H1 (cell line): ENCODE data around the gene BCAS2. TPM values are rescaled to one million over a fixed set of nuclear protein-coding genes. Genes with fewer than 3 reads are reported as not detected.

Experiments
- CTCF ChIA-PET: fragments of 300-600 bp; sonication (Branson Sonifier 250); formaldehyde crosslinking; loops from one replicate; lab custom pipeline; 2021; ENCODE audit not compliant: partially characterized antibody; lab: Charles Lee
- POLR2A ChIA-PET: fragments of 300-600 bp; sonication (Branson Sonifier 250); formaldehyde crosslinking; loops from one replicate; lab custom pipeline; 2021; ENCODE audit warnings: inconsistent platforms; ENCODE audit not compliant: partially characterized antibody; lab: Charles Lee
- DNase-seq, 2 experiments: peaks; one replicate each; pipeline versions ENCODE4 v3.0.0 to v3.0.0-alpha.2; 2010 to 2022; ENCODE audit warnings: low spot score in 2 of 2, low read depth in 1 of 2, mixed read lengths in 1 of 2
- FAIRE-seq: peaks from 2 replicates; lab custom pipeline; 2011; peaks lifted over from hg19 to GRCh38; lab: Jason Lieb, UNC
- H2AFZ ChIP-seq: 2 replicates; pipeline ENCODE4 v1.8.1; 2012; ENCODE audit warnings: low read length, inconsistent platforms
- H2AK5ac ChIP-seq: 2 replicates; pipeline ENCODE4 v1.6.1; 2013; ENCODE audit warnings: low read depth, low read length
- H2BK120ac ChIP-seq: replicated peaks from 2 replicates; pipeline ENCODE3; 2013; ENCODE audit warnings: low read depth, low read length, inconsistent platforms
- H2BK12ac ChIP-seq: 2 replicates; pipeline ENCODE4 v1.6.1; 2013; ENCODE audit warnings: low read depth, low read length
- H2BK15ac ChIP-seq: 2 replicates; pipeline ENCODE4 v1.6.1; 2013; ENCODE audit warnings: low read length
- H2BK20ac ChIP-seq: 2 replicates; pipeline ENCODE4 v1.6.1; 2013; ENCODE audit warnings: low read length
- H2BK5ac ChIP-seq: 2 replicates; pipeline ENCODE4 v1.6.1; 2013; ENCODE audit warnings: low read depth, low read length
- H3K14ac ChIP-seq: 2 replicates; pipeline ENCODE4 v1.6.1; 2013; ENCODE audit warnings: inconsistent platforms; ENCODE audit not compliant: insufficient read length
- H3K18ac ChIP-seq: 2 replicates; pipeline ENCODE4 v1.6.1; 2013; ENCODE audit warnings: low read length; ENCODE audit errors: extremely low read depth
- H3K23ac ChIP-seq: 2 replicates; pipeline ENCODE4 v1.6.1; 2013; ENCODE audit warnings: inconsistent platforms; ENCODE audit not compliant: insufficient read length
- H3K23me2 ChIP-seq: 2 replicates; pipeline ENCODE4 v1.6.1; 2013; ENCODE audit warnings: low read depth, low read length
- H3K27ac ChIP-seq: 2 replicates; pipeline ENCODE4 v1.6.1; 2011; ENCODE audit warnings: low read depth, low read length, inconsistent platforms
- H3K27me3 ChIP-seq, 4 experiments: replicated peaks in 1 of 4; 1 replicate in 1 of 4; 2 replicates in 3 of 4; pipeline versions ENCODE4 v1.6.1 to v1.8.1; 2011 to 2013; ENCODE audit warnings: low read length in 3 of 4, mild to moderate bottlenecking in 3 of 4, inconsistent platforms in 2 of 4, mixed read lengths in 2 of 4, moderate library complexity in 1 of 4; ENCODE audit not compliant: control insufficient read depth in 3 of 4, insufficient read depth in 3 of 4; ENCODE audit errors: extremely low read depth in 1 of 4
- H3K36me3 ChIP-seq, 4 experiments: 2 replicates each; pipeline versions ENCODE4 v1.6.1 to v1.8.1; 2011 to 2013; ENCODE audit warnings: mild to moderate bottlenecking in 4 of 4, low read length in 3 of 4, moderate library complexity in 2 of 4, control low read depth in 1 of 4, inconsistent platforms in 1 of 4; ENCODE audit not compliant: insufficient read depth in 4 of 4, control insufficient read depth in 2 of 4
- H3K4ac ChIP-seq: replicated peaks from 2 replicates; pipeline ENCODE3; 2013; ENCODE audit warnings: low read length, low read depth, mixed read lengths, inconsistent platforms; ENCODE audit not compliant: insufficient read length
- H3K4me1 ChIP-seq, 4 experiments: replicated peaks in 1 of 4; 1 replicate in 1 of 4; 2 replicates in 3 of 4; pipeline versions ENCODE4 v1.6.1 to v1.8.1; 2011 to 2013; ENCODE audit warnings: low read length in 3 of 4, inconsistent platforms in 2 of 4, mixed read lengths in 1 of 4; ENCODE audit not compliant: insufficient read depth in 4 of 4, control insufficient read depth in 3 of 4
- H3K4me2 ChIP-seq, 2 experiments: 2 replicates each; pipeline versions ENCODE4 v1.6.1 to v1.8.1; 2011 to 2013; ENCODE audit warnings: low read depth in 2 of 2, low read length in 2 of 2, control low read depth in 1 of 2, inconsistent platforms in 1 of 2, mild to moderate bottlenecking in 1 of 2; ENCODE audit not compliant: insufficient read depth in 1 of 2
- H3K4me3 ChIP-seq, 4 experiments: fragments of 200-600, 300-600 bp in 1 of 4; sonication (generic), shearing (Covaris generic), sonication (Bioruptor Twin) in 1 of 4; 2 replicates each; pipeline versions ENCODE4 v1.5.1 to v1.8.1; 2011 to 2016; ENCODE audit warnings: low read length in 4 of 4, low read depth in 3 of 4, control low read depth in 2 of 4, inconsistent platforms in 2 of 4, mild to moderate bottlenecking in 2 of 4, mixed read lengths in 1 of 4, moderate library complexity in 1 of 4; ENCODE audit not compliant: insufficient read depth in 2 of 4; ENCODE audit errors: extremely low read depth in 1 of 4
- H3K56ac ChIP-seq: replicated peaks from 2 replicates; pipeline ENCODE3; 2013; ENCODE audit warnings: low read depth, mild to moderate bottlenecking, mixed read lengths, low read length, inconsistent platforms; ENCODE audit not compliant: insufficient read length
- H3K79me1 ChIP-seq: 2 replicates; pipeline ENCODE4 v1.6.1; 2013; ENCODE audit warnings: low read depth, low read length, control low read depth
- H3K79me2 ChIP-seq, 2 experiments: 2 replicates each; pipeline versions ENCODE4 v1.6.1 to v1.8.1; 2012 to 2013; ENCODE audit warnings: low read length in 2 of 2, mild to moderate bottlenecking in 2 of 2, inconsistent platforms in 1 of 2; ENCODE audit not compliant: insufficient read depth in 2 of 2, control insufficient read depth in 1 of 2
- H3K9ac ChIP-seq, 4 experiments: replicated peaks in 1 of 4; 1 replicate in 1 of 4; 2 replicates in 3 of 4; pipeline versions ENCODE4 v1.6.1 to v1.8.1; 2011 to 2013; ENCODE audit warnings: low read depth in 3 of 4, low read length in 3 of 4, control low read depth in 2 of 4, mild to moderate bottlenecking in 2 of 4, moderate library complexity in 2 of 4, inconsistent platforms in 1 of 4; ENCODE audit errors: extremely low read depth in 1 of 4
- H3K9me3 ChIP-seq, 2 experiments: 2 replicates each; pipeline versions ENCODE4 v1.6.1 to v1.8.1; 2012 to 2013; ENCODE audit warnings: mild to moderate bottlenecking in 2 of 2, moderate library complexity in 2 of 2, control low read depth in 1 of 2, inconsistent platforms in 1 of 2, low read depth in 1 of 2, low read length in 1 of 2, mixed read lengths in 1 of 2; ENCODE audit not compliant: insufficient read depth in 2 of 2
- H4K20me1 ChIP-seq, 2 experiments: replicated peaks in 1 of 2; 2 replicates each; pipeline versions ENCODE3 to v1.8.1; 2011 to 2013; ENCODE audit warnings: inconsistent platforms in 2 of 2, low read length in 2 of 2, mild to moderate bottlenecking in 1 of 2; ENCODE audit not compliant: insufficient read depth in 2 of 2, control insufficient read depth in 1 of 2
- H4K5ac ChIP-seq: 2 replicates; pipeline ENCODE4 v1.6.1; 2013; ENCODE audit warnings: low read length, low read depth, mixed read lengths, inconsistent platforms; ENCODE audit not compliant: insufficient read length
- H4K8ac ChIP-seq: 2 replicates; pipeline ENCODE4 v1.8.0; 2013; ENCODE audit warnings: mild to moderate bottlenecking, moderate library complexity, low read length, inconsistent platforms; ENCODE audit not compliant: insufficient read depth; ENCODE audit errors: extremely low read depth
- H4K91ac ChIP-seq: replicated peaks from 2 replicates; pipeline ENCODE3; 2013; ENCODE audit warnings: low read length, mixed read lengths, inconsistent platforms; ENCODE audit not compliant: insufficient read length
- POU5F1 ChIP-seq: IDR thresholded peaks from 2 replicates; pipeline ENCODE4 v1.6.1; 2011; ENCODE audit warnings: low read depth, mild to moderate bottlenecking, low read length, moderate library complexity
- WGBS, 2 experiments: shearing (Covaris generic) in 1 of 2; methylation state at CpG; one replicate each; pipeline versions ENCODE4 v1.1.6 to v1.1.7; 2013 to 2015; ENCODE audit warnings: low lambda C conversion rate in 2 of 2, mixed read lengths in 2 of 2, inconsistent platforms in 1 of 2, low coverage in 1 of 2, missing lambda C conversion rate in 1 of 2; ENCODE audit not compliant: insufficient replicate concordance in 2 of 2, insufficient coverage in 1 of 2, insufficient read length in 1 of 2; ENCODE audit errors: extremely low coverage in 1 of 2, missing lambda C conversion rate in 1 of 2; 5-methylcytosine and 5-hydroxymethylcytosine counted together
- polyA plus RNA-seq, 7 experiments: library from polyadenylated mRNA; depleted of rRNA in 3 of 7; stranded (reverse) in 5 of 7; unstranded in 2 of 7; fragments of >200 nt in 5 of 7; fragments of 200-250 nt in 2 of 7; gene quantifications; 1 replicate in 5 of 7; 2 replicates in 1 of 7; 4 replicates in 1 of 7; pipeline versions ENCODE4 v1.2.1 to v1.2.3, GENCODE V29; 2011 to 2013; ENCODE audit warnings: missing spikeins in 2 of 7, mixed read lengths in 2 of 7
- total RNA-seq: library from RNA; stranded (reverse); fragmentation: NEBNext Ultra II Directional; extraction: Animal tissue kit (Norgen Biotek cat#: 25700); gene quantifications from 2 replicates; pipeline ENCODE4 v1.2.1, GENCODE V29; 2021
- TF ChIP-seq, protein P1 (sequence below): IDR thresholded peaks from 2 replicates; pipeline ENCODE4 v1.6.1; 2012; ENCODE audit warnings: inconsistent platforms

BCAS2 gene
- total and polyA plus RNA-seq, 2 of the 8 experiments (the other 6 are each of a cell fraction or from before 2014, with no cell fraction given) = 18.0 to 52.2 TPM

DNA sequence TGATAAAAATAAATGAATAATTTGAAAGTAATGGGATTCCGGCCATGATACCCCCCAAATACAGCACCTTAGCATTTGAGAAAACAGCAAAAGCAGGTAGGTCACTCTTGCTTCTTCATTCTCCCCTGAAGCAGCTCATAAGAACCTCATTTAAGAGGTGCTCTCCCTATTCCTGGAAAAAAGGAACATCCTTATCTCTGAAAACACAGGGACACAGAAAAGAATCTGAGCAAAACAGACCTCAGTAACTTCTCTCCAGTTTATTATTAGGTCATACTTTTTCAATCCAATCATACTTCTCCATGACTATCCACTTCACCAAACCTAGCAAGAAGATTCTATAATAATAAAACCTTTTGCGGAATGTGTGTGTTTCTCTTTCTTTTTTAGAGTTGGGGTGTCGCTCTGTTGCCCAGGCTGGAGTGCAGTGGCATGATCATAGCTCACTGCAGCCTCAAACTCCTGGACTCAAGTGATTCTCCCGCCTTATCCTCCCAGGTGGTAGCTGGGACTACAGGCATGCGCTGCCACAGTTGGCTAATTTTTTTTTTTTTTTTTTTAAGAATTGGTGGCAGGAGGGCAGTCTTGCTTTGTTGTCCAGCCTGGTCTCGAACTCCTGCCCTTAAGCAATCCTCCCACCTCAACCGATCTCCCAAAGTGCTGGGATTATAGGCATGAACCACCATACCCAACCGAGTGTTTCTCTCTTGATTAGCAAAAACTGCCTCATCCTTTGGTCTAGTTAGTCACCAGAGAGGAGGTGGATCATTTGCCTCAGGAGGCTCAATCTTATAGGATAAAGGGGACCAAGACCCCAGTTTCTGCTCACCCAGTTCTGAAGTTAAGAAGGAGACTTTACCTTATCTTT lies 59.8 kb downstream of the BCAS2 start:
- H2BK20ac ChIP-seq = no peak overlapping the region
- no peaks in the 10 kb centered on the region for H3K36me3 ChIP-seq
- H3K18ac ChIP-seq = no peak overlapping the region
- FAIRE-seq (no peak), DNase-seq (no peak)
- no peak overlapping the region for H3K4me2 ChIP-seq
- no peak overlapping the region for H3K56ac ChIP-seq
- no peak overlapping the region for H4K5ac ChIP-seq
- H3K27ac ChIP-seq = no peak overlapping the region
- H3K14ac ChIP-seq = no peak overlapping the region
- no peak overlapping the region for H3K9ac ChIP-seq
- no peak overlapping the region for H2AK5ac ChIP-seq
- H3K23ac ChIP-seq = no peak overlapping the region
- no peak overlapping the region for H2BK120ac ChIP-seq
- no peaks in the 10 kb centered on the region for H3K79me2 ChIP-seq
- no peak for TF ChIP-seq POU5F1
- TF ChIP-seq, protein P1, sequence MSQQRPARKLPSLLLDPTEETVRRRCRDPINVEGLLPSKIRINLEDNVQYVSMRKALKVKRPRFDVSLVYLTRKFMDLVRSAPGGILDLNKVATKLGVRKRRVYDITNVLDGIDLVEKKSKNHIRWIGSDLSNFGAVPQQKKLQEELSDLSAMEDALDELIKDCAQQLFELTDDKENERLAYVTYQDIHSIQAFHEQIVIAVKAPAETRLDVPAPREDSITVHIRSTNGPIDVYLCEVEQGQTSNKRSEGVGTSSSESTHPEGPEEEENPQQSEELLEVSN = peak; percentile 64; the same call in 1 of the 2 replicates
- WGBS, 2 experiments = 86% methylated on average over 8 of the region's 8 CpGs; no CpG with 5 or more reads in 1 of the 2 experiments
- no peaks in the 10 kb centered on the region for H3K9me3 ChIP-seq
- no peaks in the 10 kb centered on the region for H3K27me3 ChIP-seq
- no peak overlapping the region for H2BK15ac ChIP-seq
- no peaks in the 10 kb centered on the region for H3K79me1 ChIP-seq
- no peaks in the 10 kb centered on the region for H4K20me1 ChIP-seq
- no peak overlapping the region for H3K4me3 ChIP-seq
- ChIA-PET CTCF (interaction anchor here (0.7 kb wide), 1 partner anchor 319 kb away, joined by 3 read pairs; no protein-coding TSS in a partner anchor), POLR2A (no interaction called here)
- no peak overlapping the region for H2BK5ac ChIP-seq
- no peak overlapping the region for H4K8ac ChIP-seq
- no peak overlapping the region for H2AFZ ChIP-seq
- no peaks in the 10 kb centered on the region for H3K23me2 ChIP-seq
- no peak overlapping the region for H3K4ac ChIP-seq
- H3K4me1 ChIP-seq = no peaks in the 10 kb centered on the region
- H4K91ac ChIP-seq = no peak overlapping the region
- no peak overlapping the region for H2BK12ac ChIP-seq
